Esophagus muscularis mucosa (tissue), 3 donors: ENCODE results near the gene ARMC10.

Experiments used
- CTCF ChIP-seq, 3 experiments: fragments of 200-600 bp in 2 of 3; fragments of 450-650 bp in 1 of 3; sonication (generic) in 2 of 3; IDR thresholded peaks; one replicate each; pipeline ENCODE4 v1.5.1; 2017 to 2019; ENCODE audit warnings: antibody characterized with exemption in 3 of 3, mild to moderate bottlenecking in 2 of 3, moderate library complexity in 1 of 3
- POLR2A ChIP-seq: fragments of 450-650 bp; IDR thresholded peaks from one replicate; pipeline ENCODE4 v1.6.1; 2017; ENCODE audit warnings: antibody characterized with exemption, moderate library complexity, mild to moderate bottlenecking, low read depth
- POLR2AphosphoS5 ChIP-seq, 2 donors: sonication (generic); formaldehyde crosslinking; IDR thresholded peaks; one replicate each; pipeline ENCODE4 v1.6.1; 2017; ENCODE audit warnings: antibody characterized with exemption in 2 of 2

GRCh38 chr7:103076764-103077163 lies 1.8 kb downstream of the ARMC10 start:
- TF ChIP-seq POLR2AphosphoS5 (IDR thresholded peaks at IDR 0.05) (no peak), CTCF (IDR thresholded peaks at IDR 0.05) (no peak), POLR2A (no peak)
